SK-N-SH treated with all-trans-retinoic acid at 6 μM for 48 hours (cell line): Measurements from ENCODE around the gene TRIM54.

Experiments used
- ATAC-seq: fragments of 200-7000 bp; cut with Tn5 transposase; 3 replicates; pipeline ENCODE4 v1.9.1; 2020; ENCODE audit warnings: mild to moderate bottlenecking, moderate library complexity
- ESRRG ChIP-seq: fragments of 250-450 bp; sonication (Bioruptor Pico); IDR thresholded peaks from 2 replicates; pipeline ENCODE4 v1.6.1; 2021; ENCODE audit warnings: mild to moderate bottlenecking
- GLIS3 ChIP-seq: fragments of 250-450 bp; sonication (Bioruptor Pico); IDR thresholded peaks from 2 replicates; pipeline ENCODE4 v1.5.0; 2020; ENCODE audit warnings: mild to moderate bottlenecking, moderate library complexity
- ISL1 ChIP-seq: fragments of 250-450 bp; sonication (Bioruptor Pico); IDR thresholded peaks from 2 replicates; pipeline ENCODE4 v2.1.2; 2022; ENCODE audit warnings: mild to moderate bottlenecking, moderate library complexity
- OSR1 ChIP-seq: fragments of 250-450 bp; sonication (Bioruptor Pico); IDR thresholded peaks from 2 replicates; pipeline ENCODE4 v1.8.0; 2022; ENCODE audit warnings: moderate library complexity, mild to moderate bottlenecking, inconsistent platforms
- RARB ChIP-seq: fragments of 250-450 bp; sonication (Bioruptor Pico); IDR thresholded peaks from 2 replicates; pipeline ENCODE4 v1.8.0; 2021; ENCODE audit warnings: mild to moderate bottlenecking, moderate library complexity
- SNAI2 ChIP-seq: fragments of 250-450 bp; sonication (Bioruptor Pico); IDR thresholded peaks from 2 replicates; pipeline ENCODE4 v1.5.0; 2020; ENCODE audit warnings: mild to moderate bottlenecking, moderate library complexity
- TOX ChIP-seq: fragments of 250-450 bp; sonication (Bioruptor Pico); IDR thresholded peaks from 2 replicates; pipeline ENCODE4 v1.8.0; 2021; ENCODE audit warnings: mild to moderate bottlenecking, moderate library complexity, borderline replicate concordance
- ZC3H10 ChIP-seq: fragments of 250-450 bp; sonication (Bioruptor Pico); IDR thresholded peaks from 2 replicates; pipeline ENCODE4 v1.5.1; 2021; ENCODE audit warnings: mild to moderate bottlenecking, moderate library complexity
- ZFP3 ChIP-seq: fragments of 250-450 bp; sonication (Bioruptor Pico); IDR thresholded peaks from 2 replicates; pipeline ENCODE4 v1.5.0; 2020; ENCODE audit warnings: mild to moderate bottlenecking, moderate library complexity
- ZFP30 ChIP-seq: fragments of 450-650 bp; formaldehyde crosslinking; IDR thresholded peaks from 2 replicates; pipeline ENCODE4 v1.5.0; 2022; ENCODE audit warnings: mild to moderate bottlenecking, moderate library complexity
- ZNF565 ChIP-seq: fragments of 450-650 bp; formaldehyde crosslinking; conservative IDR thresholded peaks from 2 replicates; pipeline ENCODE4 v1.5.0; 2020; ENCODE audit warnings: low read depth, mild to moderate bottlenecking, moderate library complexity
- ZNF70 ChIP-seq: fragments of 450-650 bp; formaldehyde crosslinking; IDR thresholded peaks from 2 replicates; pipeline ENCODE4 v1.5.0; 2020; ENCODE audit warnings: mild to moderate bottlenecking, moderate library complexity
- ZNF8 ChIP-seq: fragments of 450-650 bp; formaldehyde crosslinking; IDR thresholded peaks from 2 replicates; pipeline ENCODE4 v1.5.0; 2020; ENCODE audit warnings: mild to moderate bottlenecking, moderate library complexity
- TF ChIP-seq, protein P1 (sequence below): fragments of 250-450 bp; sonication (Bioruptor Pico); IDR thresholded peaks from 2 replicates; pipeline ENCODE4 v1.8.0; 2020; ENCODE audit warnings: mild to moderate bottlenecking, moderate library complexity, borderline replicate concordance
- TF ChIP-seq, protein P2 (sequence below): fragments of 250-450 bp; sonication (Bioruptor Pico); IDR thresholded peaks from 2 replicates; pipeline ENCODE4 v1.5.1; 2020; ENCODE audit warnings: low read depth, mild to moderate bottlenecking, moderate library complexity
- TF ChIP-seq, protein P3 (sequence below): fragments of 250-450 bp; sonication (Bioruptor Pico); IDR thresholded peaks from 2 replicates; pipeline ENCODE4 v1.5.1; 2021; ENCODE audit warnings: mild to moderate bottlenecking, moderate library complexity
- TF ChIP-seq, protein P4 (sequence below): fragments of 250-450 bp; sonication (Bioruptor Pico); IDR thresholded peaks from 2 replicates; pipeline ENCODE4 v1.5.0; 2020; ENCODE audit warnings: mild to moderate bottlenecking, moderate library complexity
- TF ChIP-seq, protein P5 (sequence below): fragments of 250-450 bp; sonication (Bioruptor Pico); IDR thresholded peaks from 2 replicates; pipeline ENCODE4 v1.8.0; 2021; ENCODE audit warnings: low read depth, mild to moderate bottlenecking, moderate library complexity, borderline replicate concordance

The TRIM54 gene

DNA sequence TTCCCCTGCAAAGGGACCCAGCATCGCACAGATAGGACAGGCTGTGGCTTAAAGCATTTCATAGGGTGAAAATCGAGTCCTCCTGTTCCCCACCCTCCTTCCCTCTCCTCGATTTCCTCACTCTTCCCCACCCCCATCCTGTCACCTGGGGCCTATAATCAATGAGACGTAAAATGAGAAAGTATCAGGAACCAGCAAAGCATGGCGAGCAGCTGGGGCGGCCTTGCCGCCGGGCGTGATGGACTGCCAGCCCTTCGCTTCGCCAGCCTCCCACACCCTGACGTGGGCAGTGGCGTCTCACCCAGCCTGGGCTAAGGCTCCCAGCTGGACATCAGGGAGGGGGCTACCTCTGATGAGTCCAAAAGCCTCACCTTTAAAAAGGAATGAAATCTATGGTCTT is 30.5 kb upstream of the TRIM54 start:
- TF ChIP-seq ZNF565 (CRISPR knock-in tag) = no peak
- TF ChIP-seq, protein P1, sequence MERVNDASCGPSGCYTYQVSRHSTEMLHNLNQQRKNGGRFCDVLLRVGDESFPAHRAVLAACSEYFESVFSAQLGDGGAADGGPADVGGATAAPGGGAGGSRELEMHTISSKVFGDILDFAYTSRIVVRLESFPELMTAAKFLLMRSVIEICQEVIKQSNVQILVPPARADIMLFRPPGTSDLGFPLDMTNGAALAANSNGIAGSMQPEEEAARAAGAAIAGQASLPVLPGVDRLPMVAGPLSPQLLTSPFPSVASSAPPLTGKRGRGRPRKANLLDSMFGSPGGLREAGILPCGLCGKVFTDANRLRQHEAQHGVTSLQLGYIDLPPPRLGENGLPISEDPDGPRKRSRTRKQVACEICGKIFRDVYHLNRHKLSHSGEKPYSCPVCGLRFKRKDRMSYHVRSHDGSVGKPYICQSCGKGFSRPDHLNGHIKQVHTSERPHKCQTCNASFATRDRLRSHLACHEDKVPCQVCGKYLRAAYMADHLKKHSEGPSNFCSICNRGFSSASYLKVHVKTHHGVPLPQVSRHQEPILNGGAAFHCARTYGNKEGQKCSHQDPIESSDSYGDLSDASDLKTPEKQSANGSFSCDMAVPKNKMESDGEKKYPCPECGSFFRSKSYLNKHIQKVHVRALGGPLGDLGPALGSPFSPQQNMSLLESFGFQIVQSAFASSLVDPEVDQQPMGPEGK (CRISPR knock-in tag) = no peak
- TF ChIP-seq, all 23 proteins: peak for 0
- no peak for ATAC-seq

DNA sequence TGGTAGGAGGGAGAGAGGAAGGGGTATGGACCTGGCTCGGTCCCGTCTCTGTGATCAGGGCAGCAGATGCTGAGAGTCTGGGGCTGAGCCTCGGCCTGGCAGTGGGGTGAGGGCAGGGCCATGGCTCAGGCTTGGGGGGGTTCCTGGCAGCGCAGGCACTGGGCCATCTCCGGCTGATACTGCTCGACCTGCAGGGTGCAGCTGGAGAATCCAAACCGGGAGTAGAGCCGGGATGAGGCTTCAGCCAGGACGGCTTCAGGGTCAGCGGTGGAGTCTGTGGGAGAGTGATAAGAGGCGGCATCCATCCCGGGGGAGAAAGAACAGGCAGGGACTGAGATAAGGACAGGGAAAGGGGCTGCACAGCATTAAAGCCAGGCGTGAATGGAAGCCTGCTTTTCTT is 27.0 kb upstream of the TRIM54 start:
- TF ChIP-seq ZFP30 (CRISPR knock-in tag) = no peak
- TF ChIP-seq, protein P1 (CRISPR knock-in tag) = no peak
- TF ChIP-seq ZNF70 (CRISPR knock-in tag) = no peak
- TF ChIP-seq ZC3H10 (CRISPR knock-in tag) = no peak
- TF ChIP-seq ZNF8 (CRISPR knock-in tag) = no peak
- peak; percentile 76 for ATAC-seq

DNA sequence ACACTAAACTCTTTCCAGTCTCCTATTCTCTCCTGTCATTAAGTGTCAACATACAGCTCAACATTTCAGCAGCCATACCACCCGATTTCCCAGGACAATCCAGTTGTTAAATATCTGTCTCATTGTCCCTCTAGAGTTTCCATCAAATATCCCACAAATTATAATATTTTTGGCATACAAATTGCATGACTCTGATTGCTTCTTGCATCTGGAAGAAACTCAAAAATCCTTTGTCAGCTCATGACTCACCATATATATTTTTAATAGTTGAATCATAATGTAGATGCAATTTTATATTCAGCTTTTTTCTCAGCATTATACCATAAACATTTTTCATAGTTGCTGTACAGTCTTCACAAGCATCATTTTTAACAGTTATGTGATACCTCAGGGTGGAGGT is 26.6 kb upstream of the TRIM54 start:
- TF ChIP-seq ISL1 (CRISPR knock-in tag) = 0 out of 2 replicates have a peak, but pooled peaks have one; percentile 18
- TF ChIP-seq, protein P2, sequence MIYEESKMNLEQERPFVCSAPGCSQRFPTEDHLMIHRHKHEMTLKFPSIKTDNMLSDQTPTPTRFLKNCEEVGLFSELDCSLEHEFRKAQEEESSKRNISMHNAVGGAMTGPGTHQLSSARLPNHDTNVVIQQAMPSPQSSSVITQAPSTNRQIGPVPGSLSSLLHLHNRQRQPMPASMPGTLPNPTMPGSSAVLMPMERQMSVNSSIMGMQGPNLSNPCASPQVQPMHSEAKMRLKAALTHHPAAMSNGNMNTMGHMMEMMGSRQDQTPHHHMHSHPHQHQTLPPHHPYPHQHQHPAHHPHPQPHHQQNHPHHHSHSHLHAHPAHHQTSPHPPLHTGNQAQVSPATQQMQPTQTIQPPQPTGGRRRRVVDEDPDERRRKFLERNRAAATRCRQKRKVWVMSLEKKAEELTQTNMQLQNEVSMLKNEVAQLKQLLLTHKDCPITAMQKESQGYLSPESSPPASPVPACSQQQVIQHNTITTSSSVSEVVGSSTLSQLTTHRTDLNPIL (CRISPR knock-in tag) = no peak
- no peak for TF ChIP-seq RARB (CRISPR knock-in tag)
- ATAC-seq = peak; percentile 53

DNA sequence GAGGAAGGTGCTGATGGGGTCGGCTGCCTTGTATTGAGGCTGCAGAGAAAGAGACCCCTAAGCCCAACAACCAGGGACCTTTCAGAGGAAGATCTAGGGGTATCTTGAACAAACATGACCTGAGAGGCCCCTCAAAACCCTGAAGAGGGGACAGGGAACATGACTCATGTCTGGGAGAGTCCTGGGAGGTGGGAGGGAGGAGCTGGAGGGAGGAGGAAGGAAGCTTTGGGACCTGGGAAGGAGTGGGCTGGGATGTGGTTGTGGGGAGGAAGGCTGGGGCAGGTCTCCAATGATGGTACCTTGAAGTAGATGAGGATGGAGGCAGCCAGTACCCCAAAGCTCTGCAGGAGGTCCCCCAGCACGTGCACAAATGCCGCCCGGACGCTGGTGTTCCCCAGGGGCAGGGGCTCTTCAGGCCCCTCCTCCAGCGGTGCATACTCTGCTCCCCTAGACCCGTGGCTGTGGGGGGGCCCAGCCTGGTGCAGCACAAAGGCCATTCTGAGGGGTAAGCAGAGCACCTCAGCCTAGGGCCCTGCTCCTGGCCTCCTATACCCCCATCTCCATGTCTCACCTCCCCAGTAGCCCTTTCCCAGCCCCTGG is 25.3 kb upstream of the TRIM54 start:
- TF ChIP-seq TOX (CRISPR knock-in tag) (no peak), ZNF70 (CRISPR knock-in tag) (no peak), GLIS3 (CRISPR knock-in tag) (no peak), ISL1 (CRISPR knock-in tag) (no peak)
- TF ChIP-seq, protein P1 (CRISPR knock-in tag) = no peak
- TF ChIP-seq, protein P3, sequence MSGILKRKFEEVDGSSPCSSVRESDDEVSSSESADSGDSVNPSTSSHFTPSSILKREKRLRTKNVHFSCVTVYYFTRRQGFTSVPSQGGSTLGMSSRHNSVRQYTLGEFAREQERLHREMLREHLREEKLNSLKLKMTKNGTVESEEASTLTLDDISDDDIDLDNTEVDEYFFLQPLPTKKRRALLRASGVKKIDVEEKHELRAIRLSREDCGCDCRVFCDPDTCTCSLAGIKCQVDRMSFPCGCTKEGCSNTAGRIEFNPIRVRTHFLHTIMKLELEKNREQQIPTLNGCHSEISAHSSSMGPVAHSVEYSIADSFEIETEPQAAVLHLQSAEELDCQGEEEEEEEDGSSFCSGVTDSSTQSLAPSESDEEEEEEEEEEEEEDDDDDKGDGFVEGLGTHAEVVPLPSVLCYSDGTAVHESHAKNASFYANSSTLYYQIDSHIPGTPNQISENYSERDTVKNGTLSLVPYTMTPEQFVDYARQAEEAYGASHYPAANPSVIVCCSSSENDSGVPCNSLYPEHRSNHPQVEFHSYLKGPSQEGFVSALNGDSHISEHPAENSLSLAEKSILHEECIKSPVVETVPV (CRISPR knock-in tag) = no peak
- TF ChIP-seq, protein P4, sequence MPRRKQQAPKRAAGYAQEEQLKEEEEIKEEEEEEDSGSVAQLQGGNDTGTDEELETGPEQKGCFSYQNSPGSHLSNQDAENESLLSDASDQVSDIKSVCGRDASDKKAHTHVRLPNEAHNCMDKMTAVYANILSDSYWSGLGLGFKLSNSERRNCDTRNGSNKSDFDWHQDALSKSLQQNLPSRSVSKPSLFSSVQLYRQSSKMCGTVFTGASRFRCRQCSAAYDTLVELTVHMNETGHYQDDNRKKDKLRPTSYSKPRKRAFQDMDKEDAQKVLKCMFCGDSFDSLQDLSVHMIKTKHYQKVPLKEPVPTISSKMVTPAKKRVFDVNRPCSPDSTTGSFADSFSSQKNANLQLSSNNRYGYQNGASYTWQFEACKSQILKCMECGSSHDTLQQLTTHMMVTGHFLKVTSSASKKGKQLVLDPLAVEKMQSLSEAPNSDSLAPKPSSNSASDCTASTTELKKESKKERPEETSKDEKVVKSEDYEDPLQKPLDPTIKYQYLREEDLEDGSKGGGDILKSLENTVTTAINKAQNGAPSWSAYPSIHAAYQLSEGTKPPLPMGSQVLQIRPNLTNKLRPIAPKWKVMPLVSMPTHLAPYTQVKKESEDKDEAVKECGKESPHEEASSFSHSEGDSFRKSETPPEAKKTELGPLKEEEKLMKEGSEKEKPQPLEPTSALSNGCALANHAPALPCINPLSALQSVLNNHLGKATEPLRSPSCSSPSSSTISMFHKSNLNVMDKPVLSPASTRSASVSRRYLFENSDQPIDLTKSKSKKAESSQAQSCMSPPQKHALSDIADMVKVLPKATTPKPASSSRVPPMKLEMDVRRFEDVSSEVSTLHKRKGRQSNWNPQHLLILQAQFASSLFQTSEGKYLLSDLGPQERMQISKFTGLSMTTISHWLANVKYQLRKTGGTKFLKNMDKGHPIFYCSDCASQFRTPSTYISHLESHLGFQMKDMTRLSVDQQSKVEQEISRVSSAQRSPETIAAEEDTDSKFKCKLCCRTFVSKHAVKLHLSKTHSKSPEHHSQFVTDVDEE (CRISPR knock-in tag) = no peak
- ATAC-seq = no peak

DNA sequence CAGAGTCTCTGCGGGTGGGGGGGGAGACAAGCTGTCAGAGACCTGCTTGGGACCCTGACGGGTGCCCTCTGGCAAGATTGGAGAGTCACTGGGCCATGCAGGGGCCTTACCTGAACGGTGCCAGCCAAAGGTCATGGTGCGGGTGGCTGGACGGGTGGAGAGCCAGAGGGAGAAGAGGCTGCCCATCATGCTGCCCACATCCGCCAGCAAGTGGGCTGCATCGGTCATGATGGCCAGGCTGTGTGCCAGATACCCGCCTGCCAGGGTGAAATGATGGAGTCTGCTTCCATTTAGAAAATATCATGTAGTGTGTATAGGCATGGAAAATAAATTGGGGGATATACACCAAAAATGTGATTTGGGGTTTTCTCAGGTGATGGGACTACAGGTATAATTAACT is 24.2 kb upstream of the TRIM54 start:
- ATAC-seq = no peak
- TF ChIP-seq, protein P5, sequence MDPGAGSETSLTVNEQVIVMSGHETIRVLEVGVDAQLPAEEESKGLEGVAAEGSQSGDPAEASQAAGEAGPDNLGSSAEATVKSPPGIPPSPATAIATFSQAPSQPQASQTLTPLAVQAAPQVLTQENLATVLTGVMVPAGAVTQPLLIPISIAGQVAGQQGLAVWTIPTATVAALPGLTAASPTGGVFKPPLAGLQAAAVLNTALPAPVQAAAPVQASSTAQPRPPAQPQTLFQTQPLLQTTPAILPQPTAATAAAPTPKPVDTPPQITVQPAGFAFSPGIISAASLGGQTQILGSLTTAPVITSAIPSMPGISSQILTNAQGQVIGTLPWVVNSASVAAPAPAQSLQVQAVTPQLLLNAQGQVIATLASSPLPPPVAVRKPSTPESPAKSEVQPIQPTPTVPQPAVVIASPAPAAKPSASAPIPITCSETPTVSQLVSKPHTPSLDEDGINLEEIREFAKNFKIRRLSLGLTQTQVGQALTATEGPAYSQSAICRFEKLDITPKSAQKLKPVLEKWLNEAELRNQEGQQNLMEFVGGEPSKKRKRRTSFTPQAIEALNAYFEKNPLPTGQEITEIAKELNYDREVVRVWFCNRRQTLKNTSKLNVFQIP (CRISPR knock-in tag) = no peak
- TF ChIP-seq ZFP3 (CRISPR knock-in tag) = no peak
- TF ChIP-seq SNAI2 (CRISPR knock-in tag) = no peak
- TF ChIP-seq ZNF8 (CRISPR knock-in tag) = no peak
- TF ChIP-seq ESRRG = no peak
- no peak for TF ChIP-seq ZNF70 (CRISPR knock-in tag)
- TF ChIP-seq, protein P1 (CRISPR knock-in tag) = no peak
- TF ChIP-seq OSR1 (CRISPR knock-in tag) = no peak
